Measurements from ENCODE around the gene CABLES2. TPM values are rescaled to one million over a fixed set of nuclear protein-coding genes. Genes with fewer than 3 reads are reported as not detected.

CABLES2 gene
- total RNA-seq, 1 donor from 2014 or later: 22.0 TPM

- intact Hi-C loops (cut with micrococcal nuclease): no loop called here
These were observed 45.1 kb downstream of the CABLES2 start for GRCh38 chr20:62361799-62362589.

DNA sequence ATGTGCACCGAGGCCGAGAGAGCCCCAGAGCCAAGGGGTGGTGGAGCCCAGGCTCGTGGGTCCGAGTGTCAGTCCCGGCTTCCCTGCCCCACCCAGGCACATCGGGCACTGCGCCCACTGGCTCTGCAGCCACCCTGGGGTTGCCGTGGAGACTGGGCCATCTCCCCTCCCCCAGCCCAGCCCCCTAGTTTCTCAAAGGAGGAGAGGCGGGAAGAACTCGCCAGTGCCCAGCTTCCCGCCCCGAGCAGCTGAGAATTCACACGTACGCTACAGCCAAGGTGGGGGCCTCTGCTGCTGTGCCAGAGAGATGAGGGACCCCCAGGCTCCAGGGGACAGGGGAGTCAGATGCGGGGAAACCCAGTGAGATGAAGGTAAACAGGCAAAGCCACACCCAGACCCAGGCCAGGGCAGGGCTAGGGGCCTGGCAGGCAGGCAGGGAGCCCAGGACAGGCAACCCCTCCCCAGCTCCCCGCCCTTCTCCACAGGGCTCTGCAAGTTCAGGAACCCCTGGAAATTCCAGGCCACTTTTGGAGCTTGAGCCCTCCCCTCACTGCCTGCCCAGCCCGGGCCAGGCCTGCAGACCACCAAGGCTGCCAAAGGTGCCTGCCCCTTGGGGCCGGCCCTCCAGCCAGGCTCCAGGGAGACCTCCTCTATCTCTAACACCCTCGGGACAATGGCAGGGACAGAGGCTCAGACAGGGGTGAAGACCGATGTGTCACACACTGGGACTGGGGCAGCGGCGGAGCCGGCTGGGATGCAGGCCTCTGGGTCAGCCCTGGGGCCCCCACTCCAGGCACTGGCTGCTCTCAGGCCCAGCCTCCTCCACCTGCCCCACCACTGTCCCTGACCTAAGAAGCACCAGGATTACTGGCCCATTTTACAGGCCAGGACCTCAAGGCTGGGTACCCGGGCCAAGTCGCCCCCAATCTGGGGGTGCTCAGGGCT lies 46.0 kb downstream of the CABLES2 start:
- intact Hi-C loops (cut with micrococcal nuclease): no loop called here

DNA sequence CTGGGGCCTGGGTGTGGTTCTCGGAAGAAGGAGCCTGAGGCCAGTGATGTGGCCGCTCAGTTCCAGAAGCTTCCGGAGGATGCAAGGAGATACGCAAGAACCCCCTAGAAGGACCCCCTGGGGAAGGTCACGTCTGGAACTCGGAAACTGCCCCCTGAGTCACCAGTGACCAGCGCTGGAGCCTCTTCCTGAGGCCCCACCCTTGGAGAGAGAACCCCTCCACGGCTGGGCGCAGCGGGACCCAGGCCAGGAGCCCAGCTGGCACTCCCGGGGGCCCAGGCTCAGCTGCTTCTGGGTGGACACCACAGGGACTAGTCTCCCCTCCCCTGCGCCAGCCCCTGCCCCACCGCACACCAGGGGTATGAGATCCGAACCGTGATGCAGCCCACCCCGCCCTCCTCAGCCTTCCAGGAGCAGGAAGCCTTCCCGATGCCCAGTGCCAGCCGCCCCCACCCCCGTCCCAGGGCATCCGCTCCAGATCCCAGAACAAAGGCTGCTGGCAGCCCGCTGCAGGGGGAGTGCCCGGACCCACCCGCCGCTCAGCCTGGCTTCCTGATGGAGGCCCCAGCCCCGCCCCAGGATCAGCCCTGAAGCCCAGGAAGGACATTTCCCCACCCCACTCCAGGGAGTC lies 47.5 kb downstream of the CABLES2 start:
- intact Hi-C loops (cut with micrococcal nuclease): no loop called here

- intact Hi-C loops (cut with micrococcal nuclease): no loop called here
These were observed 48.0 kb downstream of the CABLES2 start for GRCh38 chr20:62359043-62359490.

- intact Hi-C loops (cut with micrococcal nuclease): no loop called here
These were observed 48.7 kb downstream of the CABLES2 start for GRCh38 chr20:62358171-62359042.

DNA sequence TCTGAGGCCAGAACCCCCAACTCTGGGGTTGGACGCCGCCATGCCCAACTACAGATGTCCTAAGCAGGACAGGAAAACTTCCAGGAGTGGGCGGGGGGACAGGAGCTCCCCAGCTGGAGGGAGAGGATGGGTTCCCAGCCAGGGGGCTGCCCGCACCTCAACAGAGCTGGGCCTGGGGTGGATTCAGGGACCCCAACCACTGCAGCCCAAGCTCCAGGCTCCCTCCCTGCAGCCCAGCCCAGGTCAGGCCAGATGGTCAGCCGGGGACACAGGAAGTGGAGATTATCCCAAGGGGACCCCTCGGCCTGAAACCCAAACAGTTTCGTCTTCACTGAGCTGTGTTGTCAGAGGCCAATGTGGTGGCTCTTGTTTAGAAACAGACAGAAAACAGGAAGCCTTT lies 49.4 kb downstream of the CABLES2 start:
- intact Hi-C loops (cut with micrococcal nuclease): no loop called here

- intact Hi-C loops (cut with micrococcal nuclease): no loop called here
These were observed 49.9 kb downstream of the CABLES2 start for GRCh38 chr20:62357187-62357667.

- intact Hi-C loops (cut with micrococcal nuclease): no loop called here
These were observed 50.4 kb downstream of the CABLES2 start for GRCh38 chr20:62356589-62357186.

- intact Hi-C loops (cut with micrococcal nuclease): no loop called here
These were observed 51.1 kb downstream of the CABLES2 start for GRCh38 chr20:62355878-62356588.

DNA sequence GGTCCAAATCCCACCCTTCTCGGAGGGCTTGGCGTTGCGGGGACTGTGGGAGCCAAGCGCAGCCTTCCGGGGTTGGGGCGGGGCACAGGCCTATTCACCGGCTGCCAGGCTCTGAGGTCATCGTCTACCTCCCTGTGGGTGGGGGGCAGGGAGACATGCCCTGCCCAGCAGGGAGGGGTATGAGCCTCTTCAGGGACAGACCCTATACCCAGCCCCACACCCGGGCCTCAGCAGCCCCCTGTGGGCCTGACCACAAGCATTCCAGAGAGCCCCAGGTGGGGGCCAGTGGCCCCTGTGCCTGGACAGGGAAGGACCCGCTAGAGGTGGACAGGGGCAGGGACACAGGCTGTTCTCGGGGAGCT lies 51.6 kb downstream of the CABLES2 start:
- intact Hi-C loops (cut with micrococcal nuclease): no loop called here

DNA sequence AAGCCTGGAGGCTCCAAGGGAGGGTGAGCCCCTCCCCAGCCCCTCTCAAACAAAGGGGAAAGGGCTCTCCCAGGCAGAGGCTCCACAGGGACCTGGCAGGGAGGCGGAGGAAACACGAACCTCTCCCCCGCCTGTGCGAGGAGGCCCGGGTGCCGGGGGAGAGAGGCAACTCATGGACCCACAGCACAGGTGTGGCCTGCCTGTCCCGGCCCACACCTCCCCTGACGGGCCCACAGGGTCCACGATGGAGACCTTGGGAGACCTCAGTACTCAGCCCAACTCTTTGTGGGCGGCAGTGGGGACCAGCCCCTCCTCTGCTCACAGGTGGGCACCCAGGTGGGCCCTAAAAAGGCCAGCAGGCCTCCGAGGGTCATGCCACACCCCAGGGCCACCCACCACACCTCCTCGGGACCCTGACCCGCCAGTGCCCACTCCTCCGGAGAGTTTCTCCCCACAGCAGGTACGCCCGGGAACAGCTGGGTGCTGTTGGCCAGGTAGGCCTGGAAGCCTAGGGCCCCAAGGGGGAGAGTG lies 52.2 kb downstream of the CABLES2 start:
- intact Hi-C loops (cut with micrococcal nuclease): no loop called here

GRCh38 chr20:62354031-62354808 lies 52.9 kb downstream of the CABLES2 start:
- intact Hi-C loops (cut with micrococcal nuclease): no loop called here

GRCh38 chr20:62353289-62354030 lies 53.6 kb downstream of the CABLES2 start:
- intact Hi-C loops (cut with micrococcal nuclease): no loop called here

- intact Hi-C loops (cut with micrococcal nuclease): no loop called here
These were observed 54.4 kb downstream of the CABLES2 start for GRCh38 chr20:62352402-62353288.

- intact Hi-C loops (cut with micrococcal nuclease): no loop called here
These were observed 55.4 kb downstream of the CABLES2 start for GRCh38 chr20:62351469-62352401.
